Measurements from ENCODE around the gene CD82. TPM values are rescaled to one million over a fixed set of nuclear protein-coding genes. Genes with fewer than 3 reads are reported as not detected.

CD82 gene
- total RNA-seq, 2 donors from 2014 or later = 15.4 to 23.4 TPM

DNA sequence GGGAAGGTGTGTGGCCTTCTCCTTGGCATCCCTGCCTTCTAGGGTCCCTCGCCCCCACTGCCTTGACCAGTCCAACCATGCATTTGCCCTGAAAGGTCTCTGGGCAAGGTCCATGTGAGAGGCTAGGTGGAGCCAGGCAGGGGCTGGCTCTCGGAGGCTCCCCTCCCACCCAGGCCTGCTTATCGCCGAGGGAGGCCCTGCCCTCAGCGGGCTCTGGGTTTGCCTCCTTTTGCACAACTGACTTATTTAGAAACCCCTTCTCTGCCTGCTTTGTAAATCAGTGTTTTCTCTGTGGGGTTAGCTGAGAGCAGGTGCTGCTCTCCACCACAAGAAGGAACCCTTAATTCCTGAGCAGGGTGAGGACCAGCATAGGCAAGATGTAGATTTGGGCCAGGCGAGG, 47.7 kb downstream of the CD82 start:
- no peaks in the 10 kb centered on the region for H3K27me3 ChIP-seq (replicated peaks; ENCODE audit: insufficient read depth)
- H3K4me3 ChIP-seq = no peak overlapping the region
- TF ChIP-seq, protein P1, sequence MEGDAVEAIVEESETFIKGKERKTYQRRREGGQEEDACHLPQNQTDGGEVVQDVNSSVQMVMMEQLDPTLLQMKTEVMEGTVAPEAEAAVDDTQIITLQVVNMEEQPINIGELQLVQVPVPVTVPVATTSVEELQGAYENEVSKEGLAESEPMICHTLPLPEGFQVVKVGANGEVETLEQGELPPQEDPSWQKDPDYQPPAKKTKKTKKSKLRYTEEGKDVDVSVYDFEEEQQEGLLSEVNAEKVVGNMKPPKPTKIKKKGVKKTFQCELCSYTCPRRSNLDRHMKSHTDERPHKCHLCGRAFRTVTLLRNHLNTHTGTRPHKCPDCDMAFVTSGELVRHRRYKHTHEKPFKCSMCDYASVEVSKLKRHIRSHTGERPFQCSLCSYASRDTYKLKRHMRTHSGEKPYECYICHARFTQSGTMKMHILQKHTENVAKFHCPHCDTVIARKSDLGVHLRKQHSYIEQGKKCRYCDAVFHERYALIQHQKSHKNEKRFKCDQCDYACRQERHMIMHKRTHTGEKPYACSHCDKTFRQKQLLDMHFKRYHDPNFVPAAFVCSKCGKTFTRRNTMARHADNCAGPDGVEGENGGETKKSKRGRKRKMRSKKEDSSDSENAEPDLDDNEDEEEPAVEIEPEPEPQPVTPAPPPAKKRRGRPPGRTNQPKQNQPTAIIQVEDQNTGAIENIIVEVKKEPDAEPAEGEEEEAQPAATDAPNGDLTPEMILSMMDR (IDR thresholded peaks at IDR 0.05) = no peak
- DNase-seq (ENCODE audit: low spot score) (no peak), ATAC-seq (ENCODE audit: insufficient number of reproducible peaks, low FRiP score, low read depth) (no peak)
- peaks cover 28 to 64% of the 10 kb centered on the region in 2 donors for H3K4me1 ChIP-seq (ENCODE audit: control insufficient read depth in 1 of 2, low read depth in 2 of 2)
- H3K27ac ChIP-seq = peak overlapping the region; percentile 27 to 51
- H3K9me3 ChIP-seq = no peaks in the 10 kb centered on the region
- no peaks in the 10 kb centered on the region for H3K36me3 ChIP-seq

DNA sequence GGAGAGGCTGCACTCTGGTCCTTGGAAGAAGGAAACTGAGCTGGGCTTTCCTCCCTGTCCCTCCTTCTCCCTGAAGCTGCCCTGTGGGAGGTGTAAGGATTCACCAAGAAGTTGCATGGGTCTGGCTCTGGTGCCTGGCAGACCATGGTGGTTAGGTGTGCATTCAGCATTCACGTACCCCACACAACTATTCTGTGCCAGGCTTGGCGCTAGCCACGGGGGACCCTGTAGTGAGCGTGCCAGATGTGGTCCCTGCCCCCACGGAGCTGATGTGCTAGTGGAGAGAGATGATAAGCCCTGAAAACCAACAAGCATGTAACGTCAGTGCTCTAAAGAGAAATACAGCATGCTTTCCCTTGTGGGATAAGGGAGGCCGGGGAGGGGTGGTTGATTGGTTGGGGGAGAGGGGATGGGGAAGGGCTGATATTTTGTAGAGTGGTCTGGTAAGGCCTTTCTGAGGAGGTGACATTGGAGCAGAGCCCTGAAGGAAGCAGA, 48.9 kb downstream of the CD82 start:
- Histone ChIP-seq H3K4me3 (no peak overlapping the region), H3K9me3 (no peaks in the 10 kb centered on the region), H3K4me1 (ENCODE audit: control insufficient read depth in 1 of 2, low read depth in 2 of 2) (peaks cover 17 to 52% of the 10 kb centered on the region in 2 donors), H3K36me3 (no peaks in the 10 kb centered on the region), H3K27ac (peak overlapping the region in 1 of 2 donors; percentile 59), H3K27me3 (replicated peaks; ENCODE audit: insufficient read depth) (no peaks in the 10 kb centered on the region)
- ATAC-seq (ENCODE audit: insufficient number of reproducible peaks, low FRiP score, low read depth) (no peak), DNase-seq (ENCODE audit: low spot score) (no peak)
- TF ChIP-seq, protein P1 (IDR thresholded peaks at IDR 0.05) = no peak

DNA sequence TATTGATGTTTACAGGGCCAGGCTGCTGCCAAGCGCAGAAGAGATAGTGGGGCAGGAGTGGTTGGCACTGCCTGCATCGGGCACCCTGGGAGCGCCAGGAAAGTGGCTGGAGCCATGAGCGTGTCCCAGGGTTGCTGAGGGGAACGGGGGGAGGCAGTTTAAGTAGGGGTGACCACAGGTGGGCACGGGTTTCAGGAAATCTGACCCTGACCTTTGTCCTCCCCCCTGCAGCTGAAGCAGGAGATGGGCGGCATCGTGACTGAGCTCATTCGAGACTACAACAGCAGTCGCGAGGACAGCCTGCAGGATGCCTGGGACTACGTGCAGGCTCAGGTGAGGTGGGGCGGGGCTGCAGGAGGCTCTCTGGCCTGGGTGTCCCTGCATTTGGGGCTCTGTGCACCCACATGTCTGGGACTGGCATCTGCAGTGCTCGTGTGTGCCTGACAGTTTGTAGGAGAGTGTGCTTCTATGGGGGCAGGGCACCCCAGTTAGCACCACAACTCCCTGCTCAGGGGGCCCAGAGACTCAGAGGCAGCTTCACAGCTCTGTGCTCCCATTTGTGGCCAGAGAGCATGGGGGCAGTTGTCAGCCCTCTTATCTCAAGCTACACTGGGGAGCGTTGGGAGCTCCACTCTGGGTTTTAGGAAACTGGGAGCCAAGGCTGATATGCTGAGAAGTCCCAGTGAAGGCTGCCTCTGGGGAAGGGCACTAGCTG, 49.7 kb downstream of the CD82 start:
- Histone ChIP-seq H3K36me3 (no peaks in the 10 kb centered on the region), H3K27ac (no peak overlapping the region), H3K27me3 (replicated peaks; ENCODE audit: insufficient read depth) (no peaks in the 10 kb centered on the region), H3K9me3 (no peaks in the 10 kb centered on the region), H3K4me3 (no peak overlapping the region), H3K4me1 (ENCODE audit: control insufficient read depth in 1 of 2, low read depth in 2 of 2) (peaks cover 16 to 45% of the 10 kb centered on the region in 2 donors)
- TF ChIP-seq, protein P1 (IDR thresholded peaks at IDR 0.05) = no peak
- no peak for DNase-seq (ENCODE audit: low spot score)
- ATAC-seq (ENCODE audit: insufficient number of reproducible peaks, low FRiP score, low read depth) = no peak

DNA sequence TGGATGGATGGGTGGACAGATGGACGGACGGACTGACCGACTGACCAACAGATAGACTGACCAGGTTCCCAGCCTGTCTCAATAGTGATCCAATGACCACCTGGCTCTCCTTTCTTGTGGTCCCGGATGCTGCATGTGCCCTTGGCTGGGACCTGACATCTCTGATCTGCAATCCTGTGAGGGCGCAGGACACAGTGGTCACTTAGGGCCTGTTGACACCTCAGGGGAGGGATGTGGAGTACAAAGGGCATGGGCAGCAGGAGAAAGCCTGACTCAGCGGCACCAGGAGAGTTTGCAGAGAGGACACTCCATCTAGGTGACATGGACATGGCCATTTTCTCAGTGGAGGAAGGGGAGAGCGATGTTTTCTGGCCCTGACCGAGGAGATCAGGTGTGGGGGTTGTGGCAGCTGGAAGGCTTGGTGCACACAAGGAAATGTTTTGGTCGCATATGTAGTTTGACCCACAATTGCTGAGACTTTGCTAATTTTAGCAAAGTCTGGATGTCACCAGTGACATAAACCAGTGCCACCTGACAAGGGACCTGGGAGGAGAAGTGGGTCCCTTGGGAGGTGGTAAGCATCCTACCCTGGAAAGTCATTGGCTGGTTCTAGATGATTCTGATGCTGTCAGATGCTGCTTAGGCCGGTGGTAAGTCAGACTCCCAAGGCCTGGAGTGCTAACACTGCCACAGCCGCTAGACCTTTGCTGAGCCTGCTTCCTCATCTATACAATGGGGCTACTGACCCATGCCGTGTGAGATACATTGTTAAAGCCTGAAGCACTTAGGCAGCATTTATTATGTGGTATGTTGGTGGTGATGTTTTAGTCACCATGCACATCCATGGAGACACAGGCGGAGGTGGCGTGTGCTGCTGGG, 50.7 kb downstream of the CD82 start:
- ATAC-seq (ENCODE audit: insufficient number of reproducible peaks, low FRiP score, low read depth) = no peak
- Histone ChIP-seq H3K4me1 (ENCODE audit: control insufficient read depth in 1 of 2, low read depth in 2 of 2) (peaks cover 14 to 41% of the 10 kb centered on the region in 2 donors), H3K4me3 (no peak overlapping the region), H3K27ac (no peak overlapping the region), H3K36me3 (no peaks in the 10 kb centered on the region), H3K27me3 (replicated peaks; ENCODE audit: insufficient read depth) (no peaks in the 10 kb centered on the region), H3K9me3 (no peaks in the 10 kb centered on the region)
- TF ChIP-seq, protein P1 (IDR thresholded peaks at IDR 0.05) = no peak
- DNase-seq (ENCODE audit: low spot score) = no peak

Measured in thoracic aorta (tissue), 2 donors.